HG03565 (cell line): ENCODE results near the gene MAN2A1.

Experiments used
- ATAC-seq: cut with Tn5 transposase; IDR thresholded peaks from one replicate; pipeline ENCODE4 v1.9.1; 2021; ENCODE audit warnings: mild to moderate bottlenecking, moderate library complexity; ENCODE audit not compliant: unreplicated experiment

The MAN2A1 gene

DNA sequence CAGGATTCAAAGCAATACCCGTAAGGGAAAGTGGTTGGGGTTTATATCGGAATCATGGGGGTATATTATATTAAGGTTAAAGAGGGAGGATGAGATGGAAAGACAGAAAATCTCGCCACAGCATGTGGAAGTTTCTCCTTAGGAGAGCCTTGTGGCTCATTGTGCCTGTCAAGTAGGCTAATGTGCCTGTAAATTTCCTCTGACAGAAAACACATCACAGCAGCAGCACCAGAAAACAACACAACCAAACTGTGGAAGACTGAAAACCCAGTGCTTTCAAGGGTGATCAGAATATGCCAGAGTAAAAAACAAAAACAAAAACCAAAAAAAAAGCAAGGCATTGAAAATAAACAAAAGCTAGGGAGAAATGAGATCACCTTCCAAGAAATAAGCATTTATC lies 11.3 kb upstream of the MAN2A1 start:
- ATAC-seq: no peak

DNA sequence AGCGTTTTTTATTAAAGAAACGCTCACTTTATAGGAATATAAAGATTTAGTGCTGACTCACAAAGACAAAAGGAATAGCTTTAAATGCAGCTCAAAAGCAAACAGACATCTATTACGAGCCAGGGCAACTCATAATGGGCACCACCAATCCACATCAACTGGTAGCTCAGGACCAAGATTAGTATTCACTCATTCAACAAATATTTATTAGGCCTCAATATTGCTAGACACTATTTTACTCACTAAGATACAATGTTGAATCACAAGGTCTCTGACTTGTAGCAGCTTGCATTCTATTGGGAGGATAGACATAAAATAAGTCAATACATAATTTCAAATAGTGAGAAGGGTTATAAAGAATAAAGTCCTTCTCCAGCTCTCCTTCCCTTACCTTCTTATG lies 8.0 kb upstream of the MAN2A1 start:
- no peak for ATAC-seq

DNA sequence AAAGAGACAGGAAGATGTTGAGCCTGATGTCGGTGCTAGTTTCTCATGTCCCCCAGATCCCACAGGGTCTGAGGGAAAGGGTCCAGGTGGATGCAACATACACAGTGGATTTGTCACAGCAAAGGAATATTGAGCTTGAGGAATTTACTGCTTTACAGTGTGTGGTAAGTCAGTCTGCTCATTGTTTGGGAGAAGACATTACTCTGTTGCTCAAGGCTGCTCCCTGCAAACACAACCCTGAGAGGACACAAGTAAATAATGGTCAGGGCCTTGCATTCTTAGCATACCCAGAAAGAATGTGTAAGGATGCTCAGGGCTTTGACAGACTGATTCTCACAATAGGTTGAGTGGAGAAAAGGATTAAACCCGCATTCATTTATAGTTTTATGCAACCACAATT lies 7.3 kb upstream of the MAN2A1 start:
- no peak for ATAC-seq

DNA sequence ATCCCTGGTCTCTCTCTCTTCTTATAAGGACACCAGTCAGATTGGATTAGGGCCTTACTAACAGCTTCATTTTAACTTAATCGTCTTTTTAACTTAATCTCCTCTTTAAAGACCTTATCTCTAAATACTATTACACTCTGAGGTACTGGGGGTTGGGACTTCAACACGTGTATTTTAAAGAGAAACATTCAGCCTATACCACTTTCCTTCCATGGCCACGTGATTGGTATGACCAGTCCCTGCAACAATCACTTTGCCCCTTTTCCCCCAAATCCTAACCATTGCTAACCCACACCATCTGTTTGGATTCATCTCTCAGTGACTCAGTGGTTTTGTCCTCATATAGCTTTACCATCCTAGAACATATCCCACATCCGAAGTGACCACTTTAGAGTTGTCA lies 3.8 kb upstream of the MAN2A1 start:
- no peak for ATAC-seq

DNA sequence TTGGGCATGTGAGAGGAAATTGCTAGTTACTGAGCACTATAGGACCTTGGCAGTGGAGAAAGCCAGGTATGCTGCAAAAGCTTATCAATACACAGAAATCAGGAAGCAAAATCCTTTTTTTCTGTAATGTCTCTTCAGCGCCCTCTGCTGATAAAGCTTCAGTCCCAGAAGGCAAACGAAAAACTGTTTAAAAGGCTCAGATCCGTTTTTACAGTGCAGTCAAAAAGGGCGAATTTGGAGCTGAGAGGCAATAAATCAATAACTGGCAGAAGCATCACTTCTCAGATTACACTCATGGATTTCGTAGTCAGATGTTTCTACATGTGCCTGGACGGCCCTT lies 1.1 kb upstream of the MAN2A1 start:
- ATAC-seq: no peak

DNA sequence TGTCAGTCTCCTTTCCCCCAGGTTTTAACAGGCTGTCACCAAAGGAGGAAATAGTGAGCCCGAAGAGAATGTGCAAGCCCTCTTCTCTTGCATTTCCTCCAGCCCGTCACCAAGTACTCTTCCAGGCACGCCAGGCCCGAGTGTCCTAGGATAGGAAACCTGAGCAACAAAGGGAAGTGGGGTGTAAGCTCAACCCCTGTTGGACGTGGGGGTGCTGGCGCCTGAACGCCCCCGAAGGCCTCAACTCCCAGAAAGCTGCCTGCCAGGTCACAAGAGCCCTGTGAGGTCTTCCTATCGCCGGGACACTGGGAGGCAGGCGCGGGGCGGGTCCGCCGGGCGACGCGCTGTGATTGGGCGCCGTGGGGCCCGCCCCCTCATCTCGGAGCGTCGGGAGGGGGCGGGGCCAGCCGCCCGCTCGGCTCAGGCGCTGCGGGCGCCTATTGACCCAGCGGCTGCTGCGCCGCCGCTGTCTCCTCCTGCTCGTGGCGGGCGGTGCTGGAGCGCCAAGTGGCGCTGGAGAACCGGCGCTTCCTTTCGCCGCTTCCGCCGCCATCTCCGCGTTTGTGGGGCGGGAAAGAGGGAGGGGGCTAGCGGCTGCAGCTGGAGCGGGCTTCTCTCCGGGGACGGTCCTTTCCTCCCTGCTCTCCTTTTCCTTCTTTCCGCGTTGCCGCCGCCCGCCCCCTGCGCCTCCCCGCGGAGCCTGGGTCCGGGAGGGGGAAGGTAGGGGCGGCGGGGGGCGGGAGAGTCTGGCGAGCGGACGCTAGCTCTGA lies 572 bp upstream of the MAN2A1 start:
- ATAC-seq: peak; percentile 77

DNA sequence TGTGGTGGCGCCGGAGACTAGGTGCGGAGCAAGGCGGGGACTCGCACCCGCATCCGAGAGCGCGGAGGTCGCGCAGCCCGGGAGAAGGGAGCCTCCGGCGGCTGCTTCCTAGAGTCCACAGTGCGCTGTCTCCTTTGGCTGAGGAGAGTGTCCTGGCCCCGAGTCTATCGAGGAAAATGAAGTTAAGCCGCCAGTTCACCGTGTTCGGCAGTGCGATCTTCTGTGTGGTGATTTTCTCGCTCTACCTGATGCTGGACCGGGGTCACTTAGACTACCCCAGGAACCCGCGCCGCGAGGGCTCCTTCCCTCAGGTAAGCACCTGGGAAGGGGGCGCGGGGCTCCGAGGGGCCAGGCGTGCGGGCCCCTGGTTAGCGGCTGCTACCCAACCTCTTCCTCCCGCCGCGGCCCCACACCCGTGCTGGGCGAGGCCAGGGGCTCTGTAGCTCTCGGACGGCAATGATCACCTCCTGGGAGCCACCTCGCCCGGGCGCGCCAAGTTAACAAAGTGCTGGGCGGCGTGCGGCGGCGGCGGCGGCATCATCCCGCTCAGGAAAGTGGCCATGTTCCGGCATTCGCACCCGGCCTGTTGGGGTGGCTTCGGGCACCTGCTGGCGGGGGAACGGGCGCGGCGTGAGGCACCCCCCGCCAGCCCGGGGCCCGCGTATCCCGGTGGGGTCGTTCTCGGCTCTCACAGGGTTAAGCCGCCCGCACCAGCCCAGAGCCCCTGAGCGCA lies 681 bp downstream of the MAN2A1 start:
- ATAC-seq: no peak

DNA sequence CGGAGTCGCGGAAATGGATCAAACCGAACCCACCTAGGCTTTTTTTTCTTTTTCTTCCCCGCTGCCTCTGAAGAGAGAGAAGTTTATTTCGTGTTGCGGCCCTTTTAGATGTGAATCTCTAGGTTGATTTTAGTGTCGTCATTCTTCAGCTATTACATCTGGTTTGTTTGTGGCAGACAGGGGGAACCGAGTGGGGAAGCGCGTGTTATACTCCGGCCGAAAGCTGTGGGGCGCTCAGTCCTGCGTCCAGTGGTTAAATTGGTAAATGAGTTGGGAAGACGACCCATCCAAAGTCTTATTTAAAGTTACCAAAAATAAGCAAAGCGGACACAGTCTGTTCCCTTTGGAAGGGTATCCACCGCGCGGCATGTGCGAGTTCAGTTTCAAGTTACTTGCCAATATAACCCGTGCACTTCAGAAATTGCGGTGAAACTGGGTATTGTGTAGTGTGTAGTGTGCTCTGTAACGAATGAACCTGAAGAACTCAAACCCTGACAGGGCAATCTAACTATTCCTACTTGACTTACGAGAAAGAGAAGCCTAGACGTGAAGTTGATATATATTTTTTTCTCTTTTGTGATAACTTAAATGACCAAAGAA lies 1.3 kb downstream of the MAN2A1 start:
- ATAC-seq: no peak

DNA sequence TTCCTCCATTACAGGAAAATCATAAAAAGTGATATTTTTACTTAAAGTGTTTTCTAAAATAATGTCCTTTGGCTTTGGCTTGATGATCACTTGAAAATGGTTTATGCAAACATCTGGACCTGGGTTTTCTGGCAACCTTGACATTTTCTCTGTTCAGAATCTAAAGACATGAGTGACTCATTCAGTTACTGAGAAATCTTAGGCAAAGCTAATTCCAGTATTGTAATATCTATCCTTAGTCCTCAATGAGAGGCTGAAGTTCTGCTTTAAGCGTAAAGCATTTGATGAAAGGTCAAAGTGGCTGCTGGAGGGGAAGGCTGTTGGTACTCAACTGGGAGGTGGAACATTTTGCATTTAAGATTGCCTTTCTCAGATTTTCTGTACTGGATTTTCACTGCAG lies 2.3 kb downstream of the MAN2A1 start:
- no peak for ATAC-seq

DNA sequence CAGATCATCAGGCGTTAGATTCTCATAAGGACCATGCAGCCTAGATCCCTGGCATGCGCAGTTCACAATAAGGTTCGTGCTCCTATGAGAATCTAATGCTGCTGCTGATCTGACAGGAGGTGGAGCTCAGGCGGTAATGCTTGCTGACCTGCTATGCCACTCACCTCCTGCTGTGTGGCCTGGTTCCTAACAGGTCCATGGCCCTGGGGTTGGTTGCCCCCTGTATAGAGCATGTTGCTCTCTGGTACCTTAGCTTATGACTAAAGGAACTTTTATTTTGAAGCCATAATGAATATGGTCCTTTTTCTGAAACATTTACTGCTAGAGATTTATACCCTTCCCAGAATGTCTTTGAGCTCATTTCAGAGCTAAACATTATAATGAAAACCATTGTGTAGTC lies 3.1 kb downstream of the MAN2A1 start:
- ATAC-seq: no peak

DNA sequence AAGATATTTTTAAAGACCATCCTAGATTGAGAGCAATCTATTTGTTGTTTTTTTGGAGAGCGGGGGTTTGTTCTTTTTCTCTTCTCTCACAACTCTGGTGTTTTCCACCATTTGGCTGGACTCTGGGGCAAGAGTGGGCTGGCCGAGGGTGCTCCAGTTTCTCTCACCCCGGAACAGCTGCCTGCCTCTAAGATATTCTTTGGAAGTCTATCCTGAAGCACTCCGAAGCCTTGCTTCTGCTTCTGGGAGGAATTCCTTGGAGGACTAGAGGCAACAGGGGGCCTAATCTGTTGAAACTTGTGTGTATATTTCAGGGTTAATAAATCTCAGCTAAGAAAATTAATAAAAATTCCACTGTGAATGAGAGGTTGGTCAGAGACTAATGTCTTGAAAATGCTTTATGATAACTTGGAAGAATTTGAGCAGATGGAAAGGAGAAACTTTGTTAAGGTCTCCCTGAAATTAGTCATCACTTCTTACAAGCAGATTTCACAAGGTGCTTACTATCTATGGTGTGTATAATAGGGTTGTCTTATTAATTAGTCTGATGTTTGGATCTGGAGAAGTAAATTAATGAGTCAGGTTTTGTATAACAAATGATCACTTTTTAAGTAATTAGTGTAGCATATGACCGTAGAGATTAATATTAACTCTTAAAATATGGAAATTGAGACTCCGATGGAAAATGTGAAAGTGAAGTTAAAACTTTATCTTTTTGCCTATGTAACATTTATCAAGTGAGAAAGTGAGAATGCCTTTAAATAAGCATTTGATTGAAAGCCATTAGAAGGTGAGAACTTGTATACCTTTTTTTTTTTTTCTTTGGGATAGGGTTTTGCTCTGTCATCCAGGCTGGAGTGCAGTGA lies 4.0 kb downstream of the MAN2A1 start:
- ATAC-seq: no peak

DNA sequence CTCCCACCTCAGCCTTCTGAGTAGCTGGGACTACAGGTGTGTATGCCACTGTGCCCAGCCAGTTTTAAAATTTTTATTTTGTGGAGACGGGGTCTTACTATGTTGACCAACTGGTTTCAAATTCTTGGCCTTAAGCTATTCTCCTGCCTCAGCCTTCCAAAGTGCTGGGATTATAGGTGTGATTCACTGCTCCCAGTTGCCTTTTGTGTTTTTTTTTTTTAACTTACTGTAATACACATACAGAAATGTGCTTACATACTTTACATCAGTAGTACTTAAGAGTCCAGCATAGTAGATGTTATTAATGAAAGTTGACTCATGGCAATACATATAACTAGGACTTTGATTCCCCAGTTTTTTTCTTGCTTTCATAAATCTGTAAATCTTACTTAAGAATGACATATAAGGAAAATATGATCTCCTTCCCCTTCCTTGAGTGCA lies 4.7 kb downstream of the MAN2A1 start:
- ATAC-seq: no peak

DNA sequence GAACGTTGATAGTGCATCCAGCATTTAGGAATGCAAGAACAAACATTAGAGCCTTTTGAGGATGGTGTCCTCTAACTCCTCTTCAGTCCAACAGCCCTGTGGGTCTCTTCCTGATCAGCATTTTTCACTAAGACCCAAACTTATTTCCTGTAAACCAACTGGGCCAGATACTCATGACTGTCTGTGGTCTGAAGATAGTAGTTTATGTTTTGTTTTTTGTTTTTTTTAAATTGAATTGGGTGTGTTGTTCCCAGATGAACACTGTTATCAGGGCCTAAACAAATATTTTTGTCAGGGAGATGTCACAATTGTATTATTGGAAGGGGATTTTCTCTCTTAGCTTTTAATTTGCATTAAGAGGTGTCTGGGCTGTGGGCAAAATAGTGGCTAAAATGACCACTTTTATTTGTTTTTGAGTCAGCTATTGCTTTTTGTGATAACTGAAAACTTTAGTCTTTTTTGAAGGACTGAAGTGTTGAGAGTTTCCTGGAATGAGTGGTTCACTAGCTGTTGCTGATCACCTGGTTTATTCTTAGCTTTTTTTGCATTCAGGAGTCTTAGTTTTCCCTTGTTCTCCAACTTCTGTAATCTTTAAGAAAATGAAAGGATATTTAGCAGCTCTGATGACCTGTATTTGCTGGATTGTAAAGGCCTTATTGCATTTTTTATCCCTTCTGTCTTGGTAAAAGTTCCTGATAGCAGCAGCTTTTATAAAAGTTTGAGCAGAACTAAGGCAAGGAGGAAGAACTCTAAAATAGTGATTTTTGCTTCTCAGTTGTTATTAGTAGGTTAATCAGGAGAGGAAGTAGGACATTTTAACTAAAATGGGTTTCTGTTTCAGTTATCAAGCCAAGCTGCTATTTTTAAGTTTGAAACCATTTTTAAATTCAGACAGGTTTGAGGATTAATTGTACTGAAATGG lies 5.5 kb downstream of the MAN2A1 start:
- ATAC-seq: peak; percentile 50

DNA sequence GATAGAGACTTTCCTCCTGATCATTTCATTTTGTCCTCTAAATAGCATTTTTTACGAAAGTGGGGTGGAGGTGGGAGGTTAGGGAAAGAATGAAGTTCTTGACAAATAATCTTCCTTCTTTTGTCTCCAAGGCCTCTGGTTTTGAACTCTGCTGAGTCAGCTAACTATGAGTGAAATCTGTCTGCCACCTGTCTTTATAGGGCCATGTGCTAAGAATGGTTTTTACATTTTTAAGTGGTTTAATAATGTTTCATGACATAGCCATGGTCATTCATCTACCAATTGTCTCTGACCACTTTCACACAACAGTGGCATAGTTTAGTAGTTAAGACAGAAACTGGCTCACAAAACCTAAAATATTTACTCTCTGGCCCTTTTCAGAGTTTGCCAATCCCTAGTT lies 7.6 kb downstream of the MAN2A1 start:
- no peak for ATAC-seq

DNA sequence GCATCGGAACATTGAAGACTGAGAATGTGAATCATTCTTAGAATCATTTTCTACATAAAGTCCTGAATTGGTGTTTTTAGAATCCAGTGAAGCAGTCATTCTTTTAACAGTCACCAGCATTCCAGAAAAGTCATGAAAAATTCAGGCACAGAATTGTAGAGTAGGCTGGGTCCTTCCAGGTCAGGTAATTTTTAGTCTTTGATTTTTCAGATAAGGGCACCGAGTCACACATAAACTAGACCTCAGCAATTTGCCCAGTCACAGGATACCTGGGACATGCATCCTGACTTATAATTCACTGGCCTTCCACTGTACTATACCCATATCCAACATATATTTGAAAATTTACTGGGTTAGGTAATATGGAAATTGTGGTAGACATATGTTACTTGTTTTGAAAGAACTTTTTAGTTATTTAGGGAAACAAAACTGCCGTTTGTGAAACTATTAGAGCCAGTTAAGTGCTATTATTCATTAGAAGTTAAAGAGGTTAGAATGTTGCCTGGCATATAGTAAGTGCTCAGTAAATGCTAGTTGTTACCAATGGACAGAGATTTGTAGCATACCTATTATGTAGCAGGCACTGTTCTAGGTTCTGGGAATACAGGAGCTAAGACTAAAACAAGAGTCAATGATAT lies 10.9 kb downstream of the MAN2A1 start:
- no peak for ATAC-seq

DNA sequence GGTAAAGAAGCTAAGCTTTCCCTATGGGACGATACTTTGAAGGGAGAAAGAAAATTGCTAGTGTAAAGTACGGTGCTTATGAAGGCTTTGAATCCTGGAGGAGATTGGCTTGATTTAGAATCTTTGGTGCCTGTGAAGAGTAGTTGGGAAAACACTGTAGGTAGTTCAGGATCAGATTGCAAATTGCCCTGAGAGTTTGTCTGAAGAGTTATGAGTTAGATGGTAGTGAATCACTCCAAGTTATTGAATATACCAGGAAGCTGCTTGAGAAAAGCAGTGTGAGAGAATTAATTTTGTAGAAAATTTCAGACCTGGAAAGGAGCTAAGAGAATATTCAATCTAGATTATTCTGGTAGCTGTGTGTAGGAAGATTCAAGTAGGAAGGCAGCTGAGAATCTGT lies 11.5 kb downstream of the MAN2A1 start:
- ATAC-seq: no peak

DNA sequence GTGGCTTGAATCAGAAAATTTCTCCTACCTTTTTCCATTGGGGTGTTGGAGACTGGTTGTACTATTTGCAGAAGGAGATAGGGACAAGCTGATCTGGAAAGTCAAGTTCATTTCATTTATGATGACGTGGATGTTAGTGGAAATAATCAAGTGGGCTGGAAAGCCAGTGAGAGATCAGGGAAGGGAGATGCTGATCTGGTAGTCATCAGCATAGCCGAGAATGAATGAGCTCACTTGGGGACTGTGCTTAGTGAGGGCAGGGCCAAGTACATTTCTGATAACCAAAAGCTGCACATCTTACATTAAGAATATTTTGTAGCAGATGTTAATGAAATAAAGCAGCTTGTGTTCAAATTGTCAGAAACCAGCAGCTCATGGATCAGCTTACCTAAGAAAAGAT lies 12.1 kb downstream of the MAN2A1 start:
- no peak for ATAC-seq

DNA sequence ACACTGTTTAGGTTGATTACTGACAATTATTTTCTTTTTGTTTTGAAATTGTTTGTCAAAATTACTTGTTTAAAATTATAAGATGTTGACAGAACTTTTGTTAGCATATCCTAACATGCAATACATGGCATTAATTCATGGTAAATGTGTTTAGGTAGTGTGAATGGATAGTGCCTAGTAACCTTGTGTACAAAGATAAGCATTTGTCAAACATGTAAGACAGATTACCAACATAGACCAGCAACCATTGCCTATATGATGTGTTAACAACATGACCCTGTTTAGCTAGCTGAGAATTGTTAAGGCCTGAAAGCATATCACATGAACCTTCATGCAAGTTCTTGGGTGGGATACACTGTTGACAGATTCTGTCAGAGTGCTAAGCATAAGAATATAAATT lies 13.4 kb downstream of the MAN2A1 start:
- ATAC-seq: no peak

DNA sequence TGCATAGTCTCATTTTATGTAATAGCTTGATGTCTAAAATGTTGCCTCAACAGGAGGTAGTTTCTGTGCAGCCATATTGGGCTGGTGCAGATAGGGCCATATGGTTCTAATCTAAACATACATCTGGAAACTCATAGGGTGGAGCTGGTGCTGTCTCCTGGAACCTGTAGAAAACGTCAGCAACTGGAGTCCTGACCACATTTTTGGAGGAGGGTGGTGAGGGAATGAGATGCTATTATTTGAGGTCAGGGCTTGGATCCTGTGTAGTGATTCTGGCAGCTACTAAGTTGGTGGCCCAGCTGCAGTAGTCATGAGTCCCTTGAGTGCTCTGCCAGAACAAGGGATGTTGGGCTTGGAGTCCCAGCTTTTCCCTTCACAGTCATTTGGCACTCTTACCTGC lies 14.1 kb downstream of the MAN2A1 start:
- ATAC-seq: no peak
